ENCODE results near the gene CALN1. TPM values are rescaled to one million over a fixed set of nuclear protein-coding genes. Genes with fewer than 3 reads are reported as not detected.

Gene CALN1
- total and polyA plus RNA-seq, 7 donors, result under 0.01 TPM; not detected in 5

DNA sequence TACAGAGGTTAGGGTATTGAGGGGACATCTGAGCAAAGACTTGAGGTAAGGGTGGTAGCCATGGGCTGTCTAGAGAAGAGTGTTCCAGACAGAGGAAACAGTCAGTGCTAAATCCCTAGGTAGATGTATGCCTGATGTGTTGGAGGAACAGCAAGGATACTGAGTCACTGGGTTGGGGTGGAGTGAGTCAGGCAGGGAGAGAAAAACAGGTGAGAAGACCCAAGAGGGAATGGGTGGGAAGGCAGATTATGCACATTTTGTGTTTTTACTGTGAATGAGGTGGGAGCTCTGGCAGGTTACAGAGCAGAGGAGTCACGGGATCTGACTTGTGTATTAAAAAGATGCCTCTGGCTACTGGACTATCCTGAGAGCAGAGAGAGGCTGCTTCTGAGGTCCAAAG, 285.0 kb downstream of the CALN1 start:
- Histone ChIP-seq H3K4me3 (no peak overlapping the region), H3K4me1 (no peaks in the 10 kb centered on the region), H3K9me3 (no peaks in the 10 kb centered on the region), H3K36me3 (no peaks in the 10 kb centered on the region), H3K27ac (no peak overlapping the region), H3K27me3 (no peaks in the 10 kb centered on the region)
- intact Hi-C loops (cut with DNase I), result no loop called here
- DNase-seq, result no peak
- 61 to 72% methylated on average over 1 of the region's 1 CpG for WGBS, 2 donors
- no peak for TF ChIP-seq CTCF (IDR thresholded peaks at IDR 0.05)

DNA sequence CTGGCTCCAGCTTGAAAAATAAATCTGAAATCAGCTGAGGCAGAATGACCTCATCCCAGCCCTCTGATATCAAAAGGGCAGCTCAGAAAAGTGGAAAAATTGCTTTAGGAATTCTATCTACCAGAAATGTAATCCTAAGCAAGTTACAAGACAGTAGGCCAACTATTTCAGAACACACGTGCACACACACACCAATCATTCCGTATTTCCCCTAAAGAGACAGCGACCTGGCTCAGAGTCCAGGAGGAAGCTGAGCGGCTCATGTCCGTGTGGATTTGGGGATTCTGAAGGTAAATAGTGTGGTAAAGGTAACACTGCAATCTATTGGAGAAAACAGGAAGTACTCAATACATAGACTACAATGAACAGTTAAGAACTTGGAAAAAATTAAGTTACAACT, 288.2 kb downstream of the CALN1 start:
- no peak for TF ChIP-seq EP300 (IDR thresholded peaks at IDR 0.05)
- no peak for TF ChIP-seq CTCF (IDR thresholded peaks at IDR 0.05)
- no peak for TF ChIP-seq POLR2AphosphoS5 (IDR thresholded peaks at IDR 0.05)
- no peak for TF ChIP-seq POLR2A (IDR thresholded peaks at IDR 0.05)
- no peaks in the 10 kb centered on the region for H3K27me3 ChIP-seq
- intact Hi-C loops (cut with DNase I), result no loop called here
- H3K4me1 ChIP-seq, result no peaks in the 10 kb centered on the region
- 81 to 83% methylated on average over 5 of the region's 5 CpGs for WGBS, 2 donors
- no peak for DNase-seq
- H3K27ac ChIP-seq, result no peak overlapping the region
- H3K36me3 ChIP-seq, result no peaks in the 10 kb centered on the region
- no peak overlapping the region for H3K4me3 ChIP-seq
- no peaks in the 10 kb centered on the region for H3K9me3 ChIP-seq

DNA sequence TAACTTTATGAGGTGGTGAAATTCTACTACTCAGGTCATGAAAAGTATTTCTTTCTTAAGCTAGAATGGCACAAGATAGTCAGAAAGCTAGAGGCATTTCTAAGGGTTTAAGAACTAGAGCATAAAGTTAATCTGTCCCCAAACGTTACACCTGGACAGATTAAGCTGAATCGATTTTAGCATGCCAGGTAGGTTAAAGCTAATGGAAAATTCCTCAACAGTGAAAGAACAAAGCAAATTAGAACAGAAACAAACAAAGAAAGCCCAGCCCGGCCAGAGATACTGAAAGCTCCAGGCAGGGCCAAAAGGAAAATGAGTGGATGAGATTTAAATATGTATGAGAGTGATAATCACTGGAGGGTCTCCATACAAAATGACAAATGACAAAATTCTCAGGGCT, 293.8 kb downstream of the CALN1 start:
- 62 to 80% methylated on average over 3 of the region's 3 CpGs for WGBS, 2 donors
- TF ChIP-seq POLR2AphosphoS5 (IDR thresholded peaks at IDR 0.05) (no peak), POLR2A (IDR thresholded peaks at IDR 0.05) (no peak), EP300 (IDR thresholded peaks at IDR 0.05) (no peak)
- intact Hi-C loops (cut with DNase I), result no loop called here

GRCh38 chr7:72114129-72114528, 298.0 kb downstream of the CALN1 start:
- no peak for DNase-seq
- no peak overlapping the region for H3K4me3 ChIP-seq
- H3K27ac ChIP-seq, result no peak overlapping the region
- H3K27me3 ChIP-seq, result no peaks in the 10 kb centered on the region
- TF ChIP-seq POLR2A (IDR thresholded peaks at IDR 0.05) (no peak), POLR2AphosphoS5 (IDR thresholded peaks at IDR 0.05) (no peak), EP300 (IDR thresholded peaks at IDR 0.05) (no peak), CTCF (IDR thresholded peaks at IDR 0.05) (no peak)
- WGBS, 2 donors, result 77 to 87% methylated on average over 2 of the region's 2 CpGs
- no peaks in the 10 kb centered on the region for H3K4me1 ChIP-seq
- H3K9me3 ChIP-seq, result peaks cover 0 to 5% (median 0%) of the 10 kb centered on the region in 4 donors
- intact Hi-C loops (cut with DNase I), result no loop called here
- no peaks in the 10 kb centered on the region for H3K36me3 ChIP-seq

More for the DNA sequence above, 293.8 kb downstream of the CALN1 start:
- Histone ChIP-seq H3K4me1 (no peaks in the 10 kb centered on the region), H3K9me3 (no peaks in the 10 kb centered on the region), H3K27ac (no peak overlapping the region), H3K4me3 (no peak overlapping the region), H3K36me3 (no peaks in the 10 kb centered on the region), H3K27me3 (no peaks in the 10 kb centered on the region)
- DNase-seq, result no peak

GRCh38 chr7:72112992-72113391, 299.1 kb downstream of the CALN1 start:
- no peaks in the 10 kb centered on the region for H3K36me3 ChIP-seq
- 64 to 73% methylated on average over 5 of the region's 5 CpGs for WGBS, 2 donors
- DNase-seq, result no peak
- no peaks in the 10 kb centered on the region for H3K4me1 ChIP-seq
- no peak overlapping the region for H3K27ac ChIP-seq
- H3K4me3 ChIP-seq, result no peak overlapping the region
- no peaks in the 10 kb centered on the region for H3K27me3 ChIP-seq
- intact Hi-C loops (cut with DNase I), result no loop called here
- no peak for TF ChIP-seq POLR2AphosphoS5 (IDR thresholded peaks at IDR 0.05)
- TF ChIP-seq EP300 (IDR thresholded peaks at IDR 0.05), result no peak
- TF ChIP-seq CTCF (IDR thresholded peaks at IDR 0.05), result no peak
- no peak for TF ChIP-seq POLR2A (IDR thresholded peaks at IDR 0.05)
- H3K9me3 ChIP-seq, result peaks cover 0 to 5% (median 0%) of the 10 kb centered on the region in 4 donors
